ENCODE data around the gene ITGB1. TPM values are rescaled to one million over a fixed set of nuclear protein-coding genes. Genes with fewer than 3 reads are reported as not detected.
A peak's percentile ranks its signal among the peaks of the same experiment; 100 is the strongest.
"Not testable (repeated sequence)": the region's sequence is repeated elsewhere in the genome, so short reads cannot be mapped to it uniquely, and the experiment has no call there.

Gene ITGB1
- total and polyA plus RNA-seq, 4 experiments from 2014 or later = 420 to 758 (median 535) TPM

DNA sequence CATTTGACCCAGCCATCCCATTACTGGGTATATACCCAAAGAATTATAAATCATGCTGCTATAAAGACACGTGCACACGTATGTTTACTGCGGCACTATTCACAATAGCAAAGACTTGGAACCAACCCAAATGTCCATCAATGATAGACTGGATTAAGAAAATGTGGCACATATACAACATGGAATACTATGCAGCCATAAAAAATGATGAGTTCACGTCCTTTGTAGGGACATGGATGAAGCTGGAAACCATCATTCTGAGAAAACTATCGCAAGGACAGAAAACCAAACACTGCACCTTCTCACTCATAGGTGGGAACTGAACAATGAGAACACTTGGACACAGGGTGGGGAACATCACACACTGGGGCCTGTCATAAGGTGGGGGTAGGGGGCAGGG lies 40.2 kb downstream of the ITGB1 start:
- intact Hi-C loops (cut with micrococcal nuclease); H3K27me3 ChIP-seq (ENCODE audit: insufficient read depth, low read length); H3K27ac ChIP-seq (ENCODE audit: low read depth, low read length); H3K4me3 ChIP-seq (ENCODE audit: low read length in 2 of 2); H3K9me3 Mint-ChIP-seq; DNase-seq; H3K27me3 Mint-ChIP-seq; H3K4me1 ChIP-seq (ENCODE audit: insufficient read depth, low read length); CTCF ChIA-PET (ENCODE audit: partially characterized antibody); H3K4me3 Mint-ChIP-seq; H3K9me3 ChIP-seq (ENCODE audit: control insufficient read depth in 1 of 2, low read length in 2 of 2); POLR2A ChIA-PET (ENCODE audit: partially characterized antibody): not testable (repeated sequence)
- H3K36me3 Mint-ChIP-seq = peaks cover 84 to 87% of the 10 kb centered on the region in 2 donors
- H3K4me1 Mint-ChIP-seq = peaks cover 32 to 64% (median 45%) of the 10 kb centered on the region in 4 donors
- H3K27ac Mint-ChIP-seq = peak overlapping the region in 1 of 7 donors; percentile 30
- peaks cover 40% of the 10 kb centered on the region for H3K36me3 ChIP-seq (ENCODE audit: insufficient read depth, low read length)

DNA sequence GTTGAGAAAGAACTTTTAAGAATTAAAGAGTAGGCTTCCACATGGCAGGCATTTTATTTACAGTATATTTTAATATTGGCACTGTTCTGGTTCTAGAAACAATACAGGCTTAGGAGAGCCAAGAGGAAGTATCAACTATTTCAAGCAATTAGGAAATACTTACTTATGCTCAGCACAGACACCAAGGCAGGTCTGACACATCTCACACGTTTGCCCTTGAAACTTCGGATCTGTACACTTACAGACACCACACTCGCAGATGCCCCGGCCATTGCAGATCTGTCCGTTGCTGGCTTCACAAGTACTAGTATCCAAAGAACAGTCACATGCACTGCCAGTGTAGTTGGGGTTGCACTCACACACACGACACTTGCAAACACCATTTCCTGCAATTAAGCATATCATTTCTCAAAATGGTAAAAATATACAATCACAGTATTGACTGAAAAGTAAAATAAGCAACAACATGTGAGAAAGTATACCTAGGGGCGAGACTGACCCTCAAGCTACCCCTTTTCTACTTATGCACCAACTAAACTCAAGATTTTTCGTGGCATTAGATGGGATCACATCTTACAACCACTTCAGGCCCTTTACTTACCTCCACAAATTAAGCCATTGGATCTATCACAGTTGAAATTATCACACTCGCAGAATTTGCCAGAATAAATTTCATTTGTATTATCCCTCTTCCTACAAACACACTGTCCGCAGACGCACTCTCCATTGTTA lies 46.6 kb downstream of the ITGB1 start:
- Histone ChIP-seq H3K27ac (ENCODE audit: low read depth, low read length) (no peak overlapping the region), H3K4me1 (ENCODE audit: insufficient read depth, low read length) (no peaks in the 10 kb centered on the region), H3K27me3 (ENCODE audit: insufficient read depth, low read length) (no peaks in the 10 kb centered on the region), H3K4me3 (ENCODE audit: low read length in 2 of 2) (no peak overlapping the region), H3K36me3 (ENCODE audit: insufficient read depth, low read length) (peaks cover 41% of the 10 kb centered on the region), H3K9me3 (ENCODE audit: control insufficient read depth in 1 of 2, low read length in 2 of 2) (no peaks in the 10 kb centered on the region)
- Mint-ChIP-seq H3K27ac (peak overlapping the region in 4 of 7 donors; percentile 18 to 72 (median 45)), H3K27me3 (no peaks in the 10 kb centered on the region), H3K36me3 (peaks cover 74 to 79% of the 10 kb centered on the region in 2 donors), H3K4me1 (peaks cover 30 to 58% (median 44%) of the 10 kb centered on the region in 4 donors), H3K9me3 (peaks cover 0 to 2% (median 0%) of the 10 kb centered on the region in 8 donors), H3K4me3 (no peak overlapping the region)
- POLR2A ChIA-PET (ENCODE audit: partially characterized antibody) = no interaction called here
- DNase-seq = no peak
- intact Hi-C loops (cut with micrococcal nuclease) = no loop called here
- CTCF ChIA-PET (ENCODE audit: partially characterized antibody) = no interaction called here

DNA sequence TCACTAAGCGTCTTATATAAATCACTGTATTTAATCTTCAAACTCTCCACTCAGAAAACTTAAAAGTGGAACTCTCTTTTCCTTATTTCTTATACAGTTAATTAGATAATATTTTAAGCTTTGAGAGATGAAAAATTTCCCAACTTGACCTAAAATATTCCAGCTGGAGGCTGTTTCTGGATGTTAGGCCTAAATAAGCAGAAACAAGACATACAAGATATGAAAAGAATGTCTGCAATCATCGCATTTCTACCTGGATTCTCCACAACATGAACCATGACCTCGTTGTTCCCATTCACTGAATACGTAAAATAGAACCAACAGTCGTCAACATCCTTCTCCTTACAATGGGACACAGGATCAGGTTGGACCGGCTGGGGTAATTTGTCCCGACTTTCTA lies 48.1 kb downstream of the ITGB1 start:
- H3K4me1 Mint-ChIP-seq = peaks cover 28 to 54% (median 38%) of the 10 kb centered on the region in 4 donors
- intact Hi-C loops (cut with micrococcal nuclease); DNase-seq; H3K27me3 ChIP-seq (ENCODE audit: insufficient read depth, low read length); CTCF ChIA-PET (ENCODE audit: partially characterized antibody); H3K9me3 Mint-ChIP-seq; H3K4me1 ChIP-seq (ENCODE audit: insufficient read depth, low read length); H3K27ac ChIP-seq (ENCODE audit: low read depth, low read length); H3K9me3 ChIP-seq (ENCODE audit: control insufficient read depth in 1 of 2, low read length in 2 of 2); H3K4me3 Mint-ChIP-seq; H3K4me3 ChIP-seq (ENCODE audit: low read length in 2 of 2); H3K27me3 Mint-ChIP-seq: not testable (repeated sequence)
- H3K36me3 Mint-ChIP-seq = peaks cover 71 to 78% of the 10 kb centered on the region in 2 donors
- peaks cover 54% of the 10 kb centered on the region for H3K36me3 ChIP-seq (ENCODE audit: insufficient read depth, low read length)
- POLR2A ChIA-PET (ENCODE audit: partially characterized antibody) = interaction anchor here (0.6 kb wide), 1 partner anchor 246 kb away, joined by 3 read pairs; no protein-coding TSS in a partner anchor
- peak overlapping the region in 1 of 7 donors; percentile 53 for H3K27ac Mint-ChIP-seq

DNA sequence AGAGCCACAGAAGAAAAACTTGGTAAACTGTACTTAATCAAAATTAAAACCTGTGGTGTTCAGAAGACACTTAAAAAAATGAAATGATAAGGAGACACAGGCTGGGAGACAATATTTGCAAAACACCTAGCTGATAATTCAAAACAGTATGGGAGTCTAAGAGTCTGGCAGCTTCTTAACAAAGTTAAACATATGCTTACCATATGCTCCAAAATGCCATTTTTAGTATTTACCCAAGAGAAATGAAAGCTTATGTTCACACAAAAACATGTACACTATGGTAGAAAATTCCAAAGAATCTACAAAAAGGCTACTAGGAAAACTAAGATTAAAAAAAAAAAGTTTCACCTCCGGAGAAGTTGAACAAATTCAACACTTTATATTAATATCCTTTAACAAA lies 48.6 kb downstream of the ITGB1 start:
- intact Hi-C loops (cut with micrococcal nuclease) = no loop called here
- Histone ChIP-seq H3K27me3 (ENCODE audit: insufficient read depth, low read length) (no peaks in the 10 kb centered on the region), H3K4me3 (ENCODE audit: low read length in 2 of 2) (no peak overlapping the region), H3K27ac (ENCODE audit: low read depth, low read length) (no peak overlapping the region), H3K9me3 (ENCODE audit: control insufficient read depth in 1 of 2, low read length in 2 of 2) (no peaks in the 10 kb centered on the region), H3K4me1 (ENCODE audit: insufficient read depth, low read length) (no peaks in the 10 kb centered on the region), H3K36me3 (ENCODE audit: insufficient read depth, low read length) (peaks cover 55% of the 10 kb centered on the region)
- H3K4me1 Mint-ChIP-seq = peaks cover 22 to 49% (median 33%) of the 10 kb centered on the region in 4 donors
- H3K27me3 Mint-ChIP-seq = no peaks in the 10 kb centered on the region
- DNase-seq = no peak
- no peak overlapping the region for H3K4me3 Mint-ChIP-seq
- H3K36me3 Mint-ChIP-seq = peaks cover 66 to 76% of the 10 kb centered on the region in 2 donors
- peaks cover 0 to 2% (median 0%) of the 10 kb centered on the region in 8 donors for H3K9me3 Mint-ChIP-seq
- H3K27ac Mint-ChIP-seq = peak overlapping the region in 3 of 7 donors; percentile 6 to 53 (median 53)
- ChIA-PET POLR2A (ENCODE audit: partially characterized antibody) (interaction anchor here (0.6 to 1.1 kb wide), 4 partner anchors 18 to 247 kb away, joined by 3 read pairs; no protein-coding TSS in a partner anchor), CTCF (ENCODE audit: partially characterized antibody) (interaction anchor here (1.1 kb wide), 1 partner anchor 20 kb away, joined by 3 read pairs; no protein-coding TSS in a partner anchor)

DNA sequence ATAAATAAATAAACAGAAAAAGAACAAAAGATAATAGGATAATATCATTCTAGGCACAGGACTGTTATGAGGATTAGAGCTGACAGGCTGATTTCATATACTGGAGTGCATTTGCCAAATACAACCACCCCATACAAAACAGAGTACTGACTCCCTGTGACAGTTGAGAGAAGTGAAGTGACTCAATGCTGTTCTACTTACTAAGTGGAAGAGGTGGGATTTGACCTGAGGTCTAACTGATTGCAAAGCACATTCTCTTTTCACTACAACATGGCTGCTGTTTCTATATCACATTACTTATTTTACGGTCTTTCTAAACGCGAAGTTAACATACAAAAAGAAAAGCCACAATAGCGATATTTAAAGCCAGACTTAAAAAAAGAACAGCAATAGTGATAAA lies 51.4 kb downstream of the ITGB1 start:
- Histone ChIP-seq H3K27ac (ENCODE audit: low read depth, low read length) (no peak overlapping the region), H3K27me3 (ENCODE audit: insufficient read depth, low read length) (no peaks in the 10 kb centered on the region), H3K4me1 (ENCODE audit: insufficient read depth, low read length) (no peaks in the 10 kb centered on the region), H3K9me3 (ENCODE audit: control insufficient read depth in 1 of 2, low read length in 2 of 2) (no peaks in the 10 kb centered on the region), H3K4me3 (ENCODE audit: low read length in 2 of 2) (no peak overlapping the region), H3K36me3 (ENCODE audit: insufficient read depth, low read length) (peaks cover 54% of the 10 kb centered on the region)
- peaks cover 14 to 32% (median 22%) of the 10 kb centered on the region in 4 donors for H3K4me1 Mint-ChIP-seq
- peak overlapping the region in 1 of 8 donors; percentile 28 for H3K4me3 Mint-ChIP-seq
- ChIA-PET CTCF (ENCODE audit: partially characterized antibody) (interaction anchor here (0.5 kb wide), 1 partner anchor 1237 kb away, joined by 3 read pairs; no protein-coding TSS in a partner anchor), POLR2A (ENCODE audit: partially characterized antibody) (no interaction called here)
- H3K27ac Mint-ChIP-seq = peak overlapping the region in 6 of 7 donors; percentile 18 to 70 (median 48)
- peaks cover 63 to 70% of the 10 kb centered on the region in 2 donors for H3K36me3 Mint-ChIP-seq
- no peaks in the 10 kb centered on the region for H3K9me3 Mint-ChIP-seq
- DNase-seq = no peak
- H3K27me3 Mint-ChIP-seq = no peaks in the 10 kb centered on the region
- intact Hi-C loops (cut with micrococcal nuclease) = no loop called here

- Mint-ChIP-seq H3K27me3 (no peaks in the 10 kb centered on the region), H3K4me1 (peaks cover 12 to 29% (median 18%) of the 10 kb centered on the region in 4 donors), H3K36me3 (peaks cover 57 to 64% of the 10 kb centered on the region in 2 donors), H3K4me3 (no peak overlapping the region), H3K9me3 (no peaks in the 10 kb centered on the region), H3K27ac (peak overlapping the region in 4 of 7 donors; percentile 34 to 74 (median 48))
- no peak overlapping the region for H3K27ac ChIP-seq (ENCODE audit: low read depth, low read length)
- intact Hi-C loops (cut with micrococcal nuclease) = no loop called here
- CTCF ChIA-PET (ENCODE audit: partially characterized antibody) = no interaction called here
- no peak for DNase-seq
- no peaks in the 10 kb centered on the region for H3K9me3 ChIP-seq (ENCODE audit: control insufficient read depth in 1 of 2, low read length in 2 of 2)
- POLR2A ChIA-PET (ENCODE audit: partially characterized antibody) = no interaction called here
- H3K4me1 ChIP-seq (ENCODE audit: insufficient read depth, low read length) = no peaks in the 10 kb centered on the region
- H3K36me3 ChIP-seq (ENCODE audit: insufficient read depth, low read length) = peaks cover 46% of the 10 kb centered on the region
- H3K27me3 ChIP-seq (ENCODE audit: insufficient read depth, low read length) = no peaks in the 10 kb centered on the region
- no peak overlapping the region for H3K4me3 ChIP-seq (ENCODE audit: low read length in 2 of 2)
Measured at GRCh38 chr10:32905466-32905865, 52.6 kb downstream of the ITGB1 start.

GRCh38 chr10:32901815-32902214 lies 56.2 kb downstream of the ITGB1 start:
- Mint-ChIP-seq H3K4me1 (peaks cover 7 to 15% (median 15%) of the 10 kb centered on the region in 4 donors), H3K27ac (peak overlapping the region in 2 of 7 donors; percentile 20 to 29), H3K4me3 (no peak overlapping the region), H3K27me3 (no peaks in the 10 kb centered on the region), H3K9me3 (no peaks in the 10 kb centered on the region), H3K36me3 (peaks cover 68% of the 10 kb centered on the region in 2 donors)
- Histone ChIP-seq H3K4me1 (ENCODE audit: insufficient read depth, low read length) (no peaks in the 10 kb centered on the region), H3K27me3 (ENCODE audit: insufficient read depth, low read length) (no peaks in the 10 kb centered on the region), H3K4me3 (ENCODE audit: low read length in 2 of 2) (no peak overlapping the region), H3K36me3 (ENCODE audit: insufficient read depth, low read length) (peaks cover 45% of the 10 kb centered on the region), H3K27ac (ENCODE audit: low read depth, low read length) (no peak overlapping the region), H3K9me3 (ENCODE audit: control insufficient read depth in 1 of 2, low read length in 2 of 2) (no peaks in the 10 kb centered on the region)
- ChIA-PET POLR2A (ENCODE audit: partially characterized antibody) (no interaction called here), CTCF (ENCODE audit: partially characterized antibody) (no interaction called here)
- no peak for DNase-seq
- intact Hi-C loops (cut with micrococcal nuclease) = no loop called here

Measured in CD4-positive, alpha-beta memory T cell (primary cell).